ENCODE data around the gene RNF126. TPM values are rescaled to one million over a fixed set of nuclear protein-coding genes. Genes with fewer than 3 reads are reported as not detected.
"Not testable (repeated sequence)": the region's sequence is repeated elsewhere in the genome, so short reads cannot be mapped to it uniquely, and the experiment has no call there.

RNF126 gene
- total RNA-seq, 1 donor from 2014 or later = 85.2 TPM

DNA sequence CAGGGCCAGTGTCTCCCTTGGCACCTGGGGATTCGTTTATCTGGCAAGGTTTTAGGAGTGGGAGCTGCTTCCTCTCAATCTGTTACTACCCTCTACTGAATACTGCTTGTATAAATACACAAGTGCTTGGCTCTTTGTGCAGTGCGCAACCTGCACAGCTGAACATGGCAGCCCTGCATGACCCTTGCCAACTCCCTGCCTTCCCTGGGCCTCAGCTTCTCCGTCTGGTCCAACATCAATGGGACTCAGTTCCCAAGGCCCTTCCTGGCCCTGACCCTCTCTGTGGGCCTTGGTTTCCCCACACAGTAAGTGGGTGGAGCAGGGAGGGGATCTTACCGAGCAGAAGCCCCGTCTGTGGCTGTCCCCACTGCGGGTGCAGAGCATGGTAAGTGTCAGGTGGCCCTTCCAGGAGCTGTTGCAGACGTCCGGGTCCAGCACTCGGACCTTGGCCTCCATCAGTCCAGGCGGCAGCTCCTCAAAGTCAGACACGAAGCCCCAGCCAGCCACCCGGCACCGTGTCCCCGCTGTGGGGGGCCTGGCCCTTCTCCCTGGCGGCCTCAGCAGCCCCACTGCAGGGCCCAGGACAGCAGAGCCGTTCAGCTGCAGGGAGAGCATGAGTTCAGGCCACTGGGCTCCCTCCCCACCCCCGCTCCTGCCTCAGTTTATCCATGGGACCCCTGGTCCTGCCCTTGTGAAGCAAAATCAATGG, 23.7 kb upstream of the RNF126 start:
- intact Hi-C loops (cut with micrococcal nuclease) = no loop called here

DNA sequence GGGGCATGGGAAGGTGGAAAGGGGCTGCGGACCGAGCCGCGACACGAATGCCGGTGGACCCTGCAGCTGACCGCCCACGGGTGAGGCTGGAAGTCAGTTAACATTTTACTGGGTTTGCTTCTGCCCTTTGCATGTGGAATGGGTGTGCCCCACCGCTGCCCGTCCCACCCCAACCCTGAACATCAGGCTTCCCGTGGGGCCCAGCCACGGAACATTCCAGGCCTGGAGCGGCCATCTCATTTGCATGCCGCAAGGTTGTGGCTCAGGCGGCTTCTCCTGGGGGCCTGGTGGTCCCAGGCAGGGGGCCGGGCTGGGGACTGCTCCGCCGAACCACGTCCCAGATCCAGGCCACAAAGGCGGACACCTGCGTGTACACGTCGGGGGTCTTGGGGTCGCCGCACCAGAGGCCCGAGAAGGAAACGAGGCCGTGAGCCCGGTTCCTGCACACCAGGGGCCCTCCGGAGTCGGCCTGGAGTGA, 22.5 kb upstream of the RNF126 start:
- intact Hi-C loops (cut with micrococcal nuclease) = no loop called here

DNA sequence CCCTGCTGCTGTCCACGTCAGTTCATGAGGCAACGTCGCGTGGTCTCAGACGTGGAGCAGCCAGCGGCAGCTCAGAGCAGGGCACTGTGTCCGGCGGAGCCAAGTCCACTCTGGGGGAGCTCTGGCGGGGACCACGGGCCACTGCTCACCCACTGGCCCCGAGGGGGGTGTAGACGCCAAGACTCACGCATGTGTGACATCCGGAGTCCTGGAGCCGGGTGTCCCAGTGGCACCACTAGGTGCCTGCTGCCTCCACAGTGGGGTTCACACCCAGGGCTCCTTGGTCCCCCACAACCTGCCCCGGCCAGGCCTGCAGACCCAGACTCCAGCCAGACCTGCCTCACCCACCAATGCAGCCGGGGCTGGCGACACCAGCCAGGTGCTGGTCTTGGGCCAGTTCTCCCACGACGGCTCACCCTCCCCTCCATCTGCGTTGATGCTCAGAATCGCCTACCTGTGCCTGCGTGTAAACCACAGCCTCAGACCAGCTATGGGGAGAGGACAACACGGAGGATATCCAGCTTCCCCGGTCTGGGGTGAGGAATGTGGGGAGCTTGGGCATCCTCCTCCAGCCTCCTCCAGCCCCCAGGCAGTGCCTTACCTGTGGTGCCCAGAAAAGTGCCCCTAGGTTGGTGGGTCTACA, 19.8 kb upstream of the RNF126 start:
- intact Hi-C loops (cut with micrococcal nuclease) = no loop called here

GRCh38 chr19:681029-682019, 18.3 kb upstream of the RNF126 start:
- intact Hi-C loops (cut with micrococcal nuclease) = loop anchor here (2.0 kb wide), 2 partner anchors 567 to 971 kb away; partner anchors contain the start of genes MIDN and TCF3

- intact Hi-C loops (cut with micrococcal nuclease) = loop anchor here (1.0 to 2.0 kb wide), 16 partner anchors 17 to 972 kb away; partner anchors contain the start of genes BSG, DAZAP1, FGF22 and HCN2
Observed at GRCh38 chr19:680287-681028, 17.4 kb upstream of the RNF126 start.

- intact Hi-C loops (cut with micrococcal nuclease) = loop anchor here (1.0 to 2.0 kb wide), 16 partner anchors 16 to 973 kb away; partner anchors contain the start of genes BSG, DAZAP1, FGF22 and HCN2
Observed at GRCh38 chr19:679418-680286, 16.6 kb upstream of the RNF126 start.

- intact Hi-C loops (cut with micrococcal nuclease) = no loop called here
Observed at GRCh38 chr19:678791-679388, 15.9 kb upstream of the RNF126 start.

DNA sequence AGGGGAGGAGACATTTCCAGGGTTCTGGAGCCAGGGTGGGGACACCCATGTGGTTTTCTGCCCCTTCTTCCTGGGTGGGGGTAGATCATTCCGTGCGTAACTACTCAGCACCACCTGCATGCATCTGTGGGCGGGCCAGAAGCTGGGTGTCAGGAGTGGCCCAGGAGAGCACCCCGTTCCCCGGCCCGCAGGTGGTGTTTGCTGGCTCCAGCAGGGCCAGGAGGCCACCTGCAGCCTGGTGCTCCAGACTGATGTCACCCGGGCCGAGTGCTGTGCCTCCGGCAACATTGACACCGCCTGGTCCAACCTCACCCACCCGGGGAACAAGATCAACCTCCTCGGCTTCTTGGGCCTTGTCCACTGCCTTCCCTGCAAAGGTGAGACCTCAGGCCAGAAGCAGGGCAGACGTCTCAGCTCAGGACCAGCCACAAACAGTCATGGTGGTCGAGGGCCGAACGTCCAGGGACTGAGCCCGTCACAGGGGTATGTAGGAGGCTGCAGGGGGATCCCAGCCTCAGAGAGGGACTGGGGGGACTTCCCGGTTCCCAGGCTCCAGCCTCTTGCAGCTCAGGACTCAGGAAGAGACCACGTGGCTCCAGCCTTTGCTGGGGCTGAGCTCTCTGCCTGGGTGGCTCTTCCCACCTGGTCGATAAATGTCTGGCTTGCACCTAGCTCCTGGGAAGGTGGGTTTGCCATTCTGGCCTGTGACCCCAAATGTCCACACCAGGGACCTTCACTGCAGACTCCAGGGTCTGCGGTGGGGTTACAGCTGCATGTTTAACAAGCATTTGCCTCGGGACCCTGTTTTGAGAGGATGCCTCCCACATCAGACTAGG, 14.8 kb upstream of the RNF126 start:
- intact Hi-C loops (cut with micrococcal nuclease) = no loop called here

GRCh38 chr19:677201-677600, 14.2 kb upstream of the RNF126 start:
- intact Hi-C loops (cut with micrococcal nuclease) = no loop called here

DNA sequence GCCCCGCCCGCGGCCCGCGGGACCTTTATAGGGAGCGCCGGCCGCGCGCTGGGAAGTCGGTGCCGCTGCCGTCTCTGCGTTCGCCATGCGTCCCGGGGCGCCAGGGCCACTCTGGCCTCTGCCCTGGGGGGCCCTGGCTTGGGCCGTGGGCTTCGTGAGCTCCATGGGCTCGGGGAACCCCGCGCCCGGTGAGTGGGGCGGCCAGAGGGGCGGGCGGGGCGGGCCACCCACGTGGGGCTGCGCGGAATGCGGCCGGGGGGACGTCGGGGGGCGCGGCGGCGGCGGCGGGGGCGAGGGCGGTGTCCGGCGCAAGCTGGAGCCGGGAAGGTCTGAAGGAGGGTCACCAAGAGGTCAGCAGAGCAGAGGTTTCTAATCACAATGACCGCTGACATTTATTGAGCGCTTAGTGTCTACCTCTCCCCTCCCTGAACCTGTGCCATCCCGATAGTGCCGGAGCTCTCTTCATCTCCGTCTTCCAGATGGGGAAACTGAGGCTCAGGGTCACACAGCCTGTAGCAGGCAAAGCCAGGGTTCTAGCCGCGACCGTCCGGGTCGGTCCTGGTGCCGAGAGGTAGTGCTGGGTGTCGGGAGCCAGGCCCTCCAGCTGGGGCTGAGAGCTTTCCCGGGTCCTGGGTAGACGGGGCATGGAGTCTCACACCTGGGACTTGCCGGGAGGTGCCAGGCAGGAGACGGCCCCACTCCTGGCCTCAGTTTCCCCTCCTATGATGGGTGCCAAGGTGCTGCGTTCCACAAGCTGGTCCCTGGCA, 13.5 kb upstream of the RNF126 start, which contains the start of gene FSTL3:
FSTL3 (plus strand) TSS at position 54 of the 767 bp plus-strand sequence; CDS start at position 86, 32 bp downstream.
- intact Hi-C loops (cut with micrococcal nuclease) = no loop called here

- intact Hi-C loops (cut with micrococcal nuclease) = no loop called here
Observed at GRCh38 chr19:676007-676338, 13.0 kb upstream of the RNF126 start.

DNA sequence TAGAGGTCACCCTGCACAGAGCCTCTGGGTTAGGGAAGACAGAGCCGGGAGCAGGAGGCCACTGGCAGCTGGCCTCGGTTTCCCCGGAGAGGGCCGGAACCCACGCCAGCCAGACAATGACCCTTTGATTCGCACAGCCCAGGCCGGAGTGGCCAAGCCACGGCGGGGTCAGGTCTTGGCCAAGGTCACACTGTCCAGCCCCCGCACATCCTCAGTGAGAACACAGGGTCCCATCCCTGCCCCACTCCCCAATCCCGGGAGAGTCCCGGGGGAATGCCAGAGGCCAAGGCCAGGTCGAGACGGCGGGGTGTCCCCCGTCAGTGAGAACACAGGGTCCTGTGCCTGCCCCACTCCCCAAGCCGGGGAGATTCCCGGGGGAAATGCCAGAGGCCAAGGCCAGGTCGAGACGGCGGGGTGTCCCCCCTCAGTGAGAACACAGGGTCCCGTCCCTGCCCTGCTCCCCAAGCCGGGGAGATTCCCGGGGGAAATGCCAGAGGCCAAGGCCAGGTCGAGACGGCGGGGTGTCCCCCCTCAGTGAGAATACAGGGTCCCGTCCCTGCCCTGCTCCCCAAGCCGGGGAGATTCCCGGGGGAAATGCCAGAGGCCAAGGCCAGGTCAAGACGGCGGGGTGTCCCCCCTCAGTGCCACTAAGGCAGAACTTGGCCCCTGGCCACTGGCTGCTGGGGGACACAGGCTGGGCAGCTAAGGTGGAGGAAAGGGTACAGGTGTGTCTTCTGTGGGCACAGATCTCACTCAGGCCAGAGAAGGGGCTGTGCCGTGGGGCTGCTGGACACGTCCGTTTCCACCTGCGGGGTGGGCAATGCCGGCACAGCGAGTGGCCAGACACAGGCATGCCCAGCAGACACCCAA, 11.5 kb upstream of the RNF126 start:
- intact Hi-C loops (cut with micrococcal nuclease) = no loop called here

GRCh38 chr19:670609-671075, 7.6 kb upstream of the RNF126 start:
- intact Hi-C loops (cut with micrococcal nuclease) = no loop called here

GRCh38 chr19:668675-669434, 5.8 kb upstream of the RNF126 start:
- intact Hi-C loops (cut with micrococcal nuclease) = not testable (repeated sequence)

DNA sequence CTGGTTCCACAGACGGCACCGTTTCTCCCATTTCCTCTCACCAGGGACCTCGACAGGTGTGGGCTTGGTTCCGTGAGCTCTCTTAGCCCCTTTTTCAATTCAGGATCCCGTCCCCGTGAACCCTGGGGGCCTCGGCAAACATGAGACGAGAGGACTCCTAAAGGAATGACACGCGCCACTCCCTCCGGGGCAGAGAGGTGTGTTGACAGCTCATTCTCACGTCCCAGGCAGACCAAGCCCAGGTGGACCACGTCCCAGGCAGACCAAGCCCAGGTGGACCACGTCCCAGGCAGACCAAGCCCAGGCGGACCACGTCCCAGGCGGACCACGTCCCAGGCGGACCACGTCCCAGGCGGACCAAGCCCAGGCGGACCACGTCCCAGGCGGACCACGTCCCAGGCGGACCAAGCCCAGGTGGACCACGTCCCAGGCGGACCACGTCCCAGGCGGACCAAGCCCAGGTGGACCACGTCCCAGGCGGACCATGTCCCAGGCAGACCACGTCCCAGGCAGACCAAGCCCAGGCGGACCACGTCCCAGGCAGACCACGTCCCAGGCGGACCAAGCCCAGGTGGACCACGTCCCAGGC, 4.1 kb upstream of the RNF126 start:
- intact Hi-C loops (cut with micrococcal nuclease) = not testable (repeated sequence)
